Loucy (cell line): ENCODE measurements around the gene CDC42EP5.

Source experiments
- H2AFZ ChIP-seq: fragments of 200-600 bp; sonication (generic); 2 replicates; pipeline ENCODE4 v1.6.0; 2016; ENCODE audit warnings: antibody characterized with exemption, mild to moderate bottlenecking, low read length, moderate library complexity
- H3F3A ChIP-seq: fragments of 200-600 bp; 2 replicates; pipeline ENCODE4 v1.6.0; 2016; ENCODE audit warnings: antibody characterized with exemption, low read depth, mild to moderate bottlenecking
- H3K27me3 ChIP-seq: fragments of 200-600 bp; sonication (generic); 2 replicates; pipeline ENCODE4 v1.6.1; 2014; ENCODE audit warnings: low read length, mild to moderate bottlenecking; ENCODE audit not compliant: insufficient read depth, poor library complexity, severe bottlenecking
- H3K36me3 ChIP-seq: fragments of 200-600 bp; sonication (generic); 2 replicates; pipeline ENCODE4 v1.6.1; 2016; ENCODE audit warnings: low read length; ENCODE audit not compliant: insufficient read depth
- H3K4me1 ChIP-seq: fragments of 200-600 bp; sonication (generic); 2 replicates; pipeline ENCODE4 v1.5.1; 2014; ENCODE audit warnings: low read length, mild to moderate bottlenecking; ENCODE audit not compliant: insufficient read depth, poor library complexity, severe bottlenecking
- H3K4me2 ChIP-seq: fragments of 200-600 bp; sonication (generic); 2 replicates; pipeline ENCODE4 v1.6.0; 2014; ENCODE audit warnings: antibody characterized with exemption, low read length, low read depth, mild to moderate bottlenecking; ENCODE audit not compliant: poor library complexity, severe bottlenecking
- H3K4me3 ChIP-seq: fragments of 200-600 bp; sonication (generic); 2 replicates; pipeline ENCODE4 v1.5.1; 2014; ENCODE audit warnings: low read length, mild to moderate bottlenecking, mixed read lengths; ENCODE audit not compliant: poor library complexity, severe bottlenecking
- H3K79me2 ChIP-seq: fragments of 200-600 bp; sonication (generic); 2 replicates; pipeline ENCODE4 v1.6.1; 2014; ENCODE audit warnings: low read length; ENCODE audit not compliant: insufficient read depth
- H3K9ac ChIP-seq: fragments of 200-600 bp; sonication (generic); 2 replicates; pipeline ENCODE4 v1.6.0; 2014; ENCODE audit warnings: mild to moderate bottlenecking, low read depth, low read length, moderate library complexity; ENCODE audit not compliant: poor library complexity, severe bottlenecking
- H3K9me2 ChIP-seq: fragments of 200-600 bp; sonication (generic); replicated peaks from 2 replicates; pipeline ENCODE4 v1.6.1; 2016; ENCODE audit warnings: low read depth, low read length, mixed read lengths
- H3K9me3 ChIP-seq: fragments of 200-600 bp; sonication (generic); 2 replicates; pipeline ENCODE4 v1.6.1; 2014; ENCODE audit warnings: mild to moderate bottlenecking, antibody characterized with exemption, low read length, low read depth; ENCODE audit not compliant: insufficient read depth
- H4K20me1 ChIP-seq: fragments of 200-600 bp; sonication (generic); 2 replicates; pipeline ENCODE4 v1.6.0; 2014; ENCODE audit warnings: antibody characterized with exemption, low read length, mild to moderate bottlenecking; ENCODE audit not compliant: insufficient read depth, poor library complexity, severe bottlenecking
- EZH2phosphoT487 ChIP-seq: fragments of 200-600 bp; IDR thresholded peaks from 2 replicates; pipeline ENCODE4 v1.6.1; 2018; ENCODE audit warnings: antibody characterized with exemption, mild to moderate bottlenecking, moderate library complexity, borderline replicate concordance
- TF ChIP-seq, protein P1 (sequence below): fragments of 200-600 bp; sonication (generic); conservative IDR thresholded peaks from 2 replicates; pipeline ENCODE4 v1.5.1; 2014; ENCODE audit warnings: mild to moderate bottlenecking, antibody characterized with exemption, low read length

Gene CDC42EP5

DNA sequence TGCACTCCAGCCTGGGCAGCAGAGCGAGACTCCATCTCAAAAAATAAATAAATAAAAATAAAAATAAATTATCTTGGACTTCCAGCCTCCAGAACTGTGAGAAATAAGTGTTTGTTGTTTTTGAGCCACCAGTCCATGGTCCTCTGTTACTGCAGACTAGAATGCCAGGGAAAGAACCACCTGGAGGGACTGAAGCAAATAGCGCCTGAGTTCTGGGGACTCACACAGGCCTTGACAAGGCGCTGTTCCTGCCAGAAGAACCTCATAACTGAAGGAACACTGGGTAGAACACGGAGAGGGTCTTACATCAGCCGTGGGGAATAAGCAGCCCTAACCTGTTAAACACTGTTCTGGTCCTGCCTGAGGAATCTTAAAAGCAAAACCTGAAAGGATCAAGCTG lies 32.5 kb downstream of the CDC42EP5 start:
- H3F3A ChIP-seq = no peaks in the 10 kb centered on the region
- TF ChIP-seq EZH2phosphoT487 = no peak
- TF ChIP-seq, protein P1, sequence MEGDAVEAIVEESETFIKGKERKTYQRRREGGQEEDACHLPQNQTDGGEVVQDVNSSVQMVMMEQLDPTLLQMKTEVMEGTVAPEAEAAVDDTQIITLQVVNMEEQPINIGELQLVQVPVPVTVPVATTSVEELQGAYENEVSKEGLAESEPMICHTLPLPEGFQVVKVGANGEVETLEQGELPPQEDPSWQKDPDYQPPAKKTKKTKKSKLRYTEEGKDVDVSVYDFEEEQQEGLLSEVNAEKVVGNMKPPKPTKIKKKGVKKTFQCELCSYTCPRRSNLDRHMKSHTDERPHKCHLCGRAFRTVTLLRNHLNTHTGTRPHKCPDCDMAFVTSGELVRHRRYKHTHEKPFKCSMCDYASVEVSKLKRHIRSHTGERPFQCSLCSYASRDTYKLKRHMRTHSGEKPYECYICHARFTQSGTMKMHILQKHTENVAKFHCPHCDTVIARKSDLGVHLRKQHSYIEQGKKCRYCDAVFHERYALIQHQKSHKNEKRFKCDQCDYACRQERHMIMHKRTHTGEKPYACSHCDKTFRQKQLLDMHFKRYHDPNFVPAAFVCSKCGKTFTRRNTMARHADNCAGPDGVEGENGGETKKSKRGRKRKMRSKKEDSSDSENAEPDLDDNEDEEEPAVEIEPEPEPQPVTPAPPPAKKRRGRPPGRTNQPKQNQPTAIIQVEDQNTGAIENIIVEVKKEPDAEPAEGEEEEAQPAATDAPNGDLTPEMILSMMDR = no peak
- no peak overlapping the region for H3K9ac ChIP-seq
- no peaks in the 10 kb centered on the region for H3K4me1 ChIP-seq
- H3K79me2 ChIP-seq = peaks cover 3% of the 10 kb centered on the region; the same call in 1 of the 2 replicates
- no peaks in the 10 kb centered on the region for H3K27me3 ChIP-seq
- no peaks in the 10 kb centered on the region for H3K9me3 ChIP-seq
- no peaks in the 10 kb centered on the region for H3K36me3 ChIP-seq
- H4K20me1 ChIP-seq = no peaks in the 10 kb centered on the region
- H3K4me3 ChIP-seq = no peak overlapping the region
- H3K4me2 ChIP-seq = no peak overlapping the region
- H2AFZ ChIP-seq = no peak overlapping the region
- H3K9me2 ChIP-seq = no peaks in the 10 kb centered on the region

GRCh38 chr19:54439174-54439851 lies 33.8 kb downstream of the CDC42EP5 start:
- no peaks in the 10 kb centered on the region for H3K9me2 ChIP-seq
- TF ChIP-seq, protein P1 = peak; percentile 69
- no peak for TF ChIP-seq EZH2phosphoT487
- H3K4me2 ChIP-seq = no peak overlapping the region
- H3K27me3 ChIP-seq = no peaks in the 10 kb centered on the region
- H2AFZ ChIP-seq = no peak overlapping the region
- no peaks in the 10 kb centered on the region for H4K20me1 ChIP-seq
- no peaks in the 10 kb centered on the region for H3K9me3 ChIP-seq
- no peak overlapping the region for H3K4me3 ChIP-seq
- no peaks in the 10 kb centered on the region for H3K79me2 ChIP-seq
- H3F3A ChIP-seq = no peaks in the 10 kb centered on the region
- H3K36me3 ChIP-seq = no peaks in the 10 kb centered on the region
- no peaks in the 10 kb centered on the region for H3K4me1 ChIP-seq
- H3K9ac ChIP-seq = no peak overlapping the region

GRCh38 chr19:54436628-54437252 lies 36.4 kb downstream of the CDC42EP5 start:
- H3K4me3 ChIP-seq = no peak overlapping the region
- no peaks in the 10 kb centered on the region for H3F3A ChIP-seq
- H3K9me2 ChIP-seq = no peaks in the 10 kb centered on the region
- TF ChIP-seq, protein P1 = no peak
- no peak for TF ChIP-seq EZH2phosphoT487
- no peak overlapping the region for H3K4me2 ChIP-seq
- H3K36me3 ChIP-seq = no peaks in the 10 kb centered on the region
- no peaks in the 10 kb centered on the region for H3K79me2 ChIP-seq
- H3K9ac ChIP-seq = no peak overlapping the region
- no peaks in the 10 kb centered on the region for H3K9me3 ChIP-seq
- H3K4me1 ChIP-seq = no peaks in the 10 kb centered on the region
- no peak overlapping the region for H2AFZ ChIP-seq
- H3K27me3 ChIP-seq = no peaks in the 10 kb centered on the region
- no peaks in the 10 kb centered on the region for H4K20me1 ChIP-seq
